Sigmoid colon (tissue), 7 donors: Measurements from ENCODE around the gene CORO6. TPM values are rescaled to one million over a fixed set of nuclear protein-coding genes. Genes with fewer than 3 reads are reported as not detected.
A peak's percentile ranks its signal among the peaks of the same experiment; 100 is the strongest.

ENCODE experiments used
- DNase-seq: peaks from one replicate; pipeline ENCODE4 v3.0.0-alpha.2; 2019
- H3K27ac ChIP-seq, 4 donors: fragments of 200-600 bp; sonication (generic); one replicate each; pipeline ENCODE4 v1.5.1; 2016 to 2019; ENCODE audit warnings: mild to moderate bottlenecking in 1 of 4
- H3K27me3 ChIP-seq, 3 donors: fragments of 200-600 bp; sonication (generic); one replicate each; pipeline ENCODE4 v1.5.1; 2019; ENCODE audit warnings: mild to moderate bottlenecking in 1 of 3
- H3K36me3 ChIP-seq, 4 donors: fragments of 200-600 bp; sonication (generic); one replicate each; pipeline ENCODE4 v1.5.1; 2016 to 2019
- H3K4me1 ChIP-seq, 4 donors: fragments of 200-600 bp; sonication (generic); one replicate each; pipeline ENCODE4 v1.5.1; 2017 to 2019
- H3K4me3 ChIP-seq, 4 donors: fragments of 200-600 bp; sonication (generic); one replicate each; pipeline ENCODE4 v1.5.1; 2017 to 2019; ENCODE audit warnings: mild to moderate bottlenecking in 2 of 4, moderate library complexity in 1 of 4
- H3K9me3 ChIP-seq, 4 donors: fragments of 200-600 bp in 3 of 4; sonication (generic) in 3 of 4; one replicate each; pipeline versions ENCODE4 v1.5.1 to v1.6.1; 2013 to 2019
- EP300 ChIP-seq, 4 donors: sonication (generic); formaldehyde crosslinking; IDR thresholded peaks; one replicate each; pipeline ENCODE4 v1.6.1; 2017; ENCODE audit warnings: antibody characterized with exemption in 4 of 4
- POLR2A ChIP-seq, 2 donors: fragments of 450-650 bp; IDR thresholded peaks; one replicate each; pipeline ENCODE4 v1.6.1; 2016; ENCODE audit warnings: antibody characterized with exemption in 2 of 2, mild to moderate bottlenecking in 2 of 2, moderate library complexity in 2 of 2
- POLR2AphosphoS5 ChIP-seq, 4 donors: sonication (generic); formaldehyde crosslinking; IDR thresholded peaks; one replicate each; pipeline ENCODE4 v1.6.1; 2017; ENCODE audit warnings: antibody characterized with exemption in 4 of 4
- WGBS, 2 donors: extraction: QIAGEN DNeasy Blood & Tissue Kit; methylation state at CpG; one replicate each; pipeline ENCODE4 v1.1.7; 2013; 5-methylcytosine and 5-hydroxymethylcytosine counted together
- intact Hi-C: fragments of 100-400 bp; cut with DNase I; formaldehyde crosslinking; loops from one replicate; pipeline ENCODE4 v1.15.1; 2023
- polyA plus RNA-seq, 3 donors: library from polyadenylated mRNA; stranded (reverse); fragments of 200-250 nt; gene quantifications; one replicate each; pipeline ENCODE4 v1.2.3, GENCODE V29; 2013
- total RNA-seq, 4 donors: library from RNA; depleted of rRNA; stranded (reverse); fragments of >200 nt; gene quantifications; one replicate each; pipeline ENCODE4 v1.1.0, GENCODE V29; 2016
- TF ChIP-seq, protein P1 (sequence below), 4 experiments: fragments of 450-650 bp in 3 of 4; fragments of 200-600 bp in 1 of 4; IDR thresholded peaks; one replicate each; pipeline ENCODE4 v1.5.1; 2016 to 2019; ENCODE audit warnings: antibody characterized with exemption in 4 of 4, mild to moderate bottlenecking in 3 of 4, moderate library complexity in 2 of 4
- donor health status: healthy with polysubstance abuse.
- donor health status: Bipolar disorder and iron deficiency.
- donor health status: healthy.

The CORO6 gene
- total and polyA plus RNA-seq, 7 donors = 0.23 to 94.4 (median 23.9) TPM

DNA sequence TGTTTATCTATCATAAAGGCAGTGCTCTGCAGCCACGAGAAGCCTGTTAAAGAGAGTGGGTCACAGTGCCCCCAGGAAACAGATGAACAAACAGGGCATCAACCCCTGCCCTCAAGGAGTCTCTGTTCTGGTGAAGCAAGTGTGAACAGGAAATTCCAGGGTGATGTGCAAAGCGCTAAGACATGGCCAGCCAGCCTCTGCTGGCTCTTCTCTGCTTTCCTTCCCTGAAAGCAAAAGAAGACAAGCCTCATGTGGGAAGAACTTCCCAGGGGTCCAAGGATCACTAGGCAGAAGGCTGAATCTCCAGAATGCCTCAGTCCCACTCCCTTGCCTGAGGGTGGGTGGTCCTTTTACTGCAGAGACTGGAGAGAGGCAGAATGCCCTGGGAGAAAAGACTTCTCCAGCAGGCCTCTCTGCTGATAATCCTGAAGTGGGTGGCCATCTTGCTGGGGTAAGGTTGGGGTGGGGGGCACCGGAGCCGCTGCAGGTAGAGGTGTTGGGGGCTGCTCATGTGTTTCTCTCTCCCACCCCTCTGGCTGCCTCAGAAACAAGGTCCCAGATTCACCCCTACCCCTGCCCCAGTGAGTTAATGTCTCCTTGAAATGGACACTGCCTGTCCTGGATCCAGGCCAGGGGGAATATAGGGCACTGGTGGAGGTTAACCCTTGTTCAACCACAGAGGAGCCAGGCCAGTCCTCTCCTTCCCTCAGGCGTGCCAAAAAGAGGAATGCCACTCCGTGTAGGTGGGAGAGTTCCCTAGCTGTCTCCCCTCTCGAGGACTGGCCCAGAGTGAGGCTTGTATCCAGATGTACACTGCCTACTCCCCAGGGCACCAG, 27.4 kb downstream of the CORO6 start:
- H3K9me3 ChIP-seq = no peaks in the 10 kb centered on the region
- H3K27me3 ChIP-seq = no peaks in the 10 kb centered on the region
- TF ChIP-seq POLR2AphosphoS5 (IDR thresholded peaks at IDR 0.05) (no peak), POLR2A (IDR thresholded peaks at IDR 0.05) (no peak), EP300 (IDR thresholded peaks at IDR 0.05) (no peak)
- TF ChIP-seq, protein P1, sequence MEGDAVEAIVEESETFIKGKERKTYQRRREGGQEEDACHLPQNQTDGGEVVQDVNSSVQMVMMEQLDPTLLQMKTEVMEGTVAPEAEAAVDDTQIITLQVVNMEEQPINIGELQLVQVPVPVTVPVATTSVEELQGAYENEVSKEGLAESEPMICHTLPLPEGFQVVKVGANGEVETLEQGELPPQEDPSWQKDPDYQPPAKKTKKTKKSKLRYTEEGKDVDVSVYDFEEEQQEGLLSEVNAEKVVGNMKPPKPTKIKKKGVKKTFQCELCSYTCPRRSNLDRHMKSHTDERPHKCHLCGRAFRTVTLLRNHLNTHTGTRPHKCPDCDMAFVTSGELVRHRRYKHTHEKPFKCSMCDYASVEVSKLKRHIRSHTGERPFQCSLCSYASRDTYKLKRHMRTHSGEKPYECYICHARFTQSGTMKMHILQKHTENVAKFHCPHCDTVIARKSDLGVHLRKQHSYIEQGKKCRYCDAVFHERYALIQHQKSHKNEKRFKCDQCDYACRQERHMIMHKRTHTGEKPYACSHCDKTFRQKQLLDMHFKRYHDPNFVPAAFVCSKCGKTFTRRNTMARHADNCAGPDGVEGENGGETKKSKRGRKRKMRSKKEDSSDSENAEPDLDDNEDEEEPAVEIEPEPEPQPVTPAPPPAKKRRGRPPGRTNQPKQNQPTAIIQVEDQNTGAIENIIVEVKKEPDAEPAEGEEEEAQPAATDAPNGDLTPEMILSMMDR (IDR thresholded peaks at IDR 0.05) = no peak
- H3K4me3 ChIP-seq = no peak overlapping the region
- H3K4me1 ChIP-seq = peaks cover 0 to 41% (median 37%) of the 10 kb centered on the region in 4 donors
- no peak overlapping the region for H3K27ac ChIP-seq
- intact Hi-C loops = no loop called here
- DNase-seq = no peak
- WGBS, 2 donors = 83 to 89% methylated on average over 7 of the region's 7 CpGs
- no peaks in the 10 kb centered on the region for H3K36me3 ChIP-seq

DNA sequence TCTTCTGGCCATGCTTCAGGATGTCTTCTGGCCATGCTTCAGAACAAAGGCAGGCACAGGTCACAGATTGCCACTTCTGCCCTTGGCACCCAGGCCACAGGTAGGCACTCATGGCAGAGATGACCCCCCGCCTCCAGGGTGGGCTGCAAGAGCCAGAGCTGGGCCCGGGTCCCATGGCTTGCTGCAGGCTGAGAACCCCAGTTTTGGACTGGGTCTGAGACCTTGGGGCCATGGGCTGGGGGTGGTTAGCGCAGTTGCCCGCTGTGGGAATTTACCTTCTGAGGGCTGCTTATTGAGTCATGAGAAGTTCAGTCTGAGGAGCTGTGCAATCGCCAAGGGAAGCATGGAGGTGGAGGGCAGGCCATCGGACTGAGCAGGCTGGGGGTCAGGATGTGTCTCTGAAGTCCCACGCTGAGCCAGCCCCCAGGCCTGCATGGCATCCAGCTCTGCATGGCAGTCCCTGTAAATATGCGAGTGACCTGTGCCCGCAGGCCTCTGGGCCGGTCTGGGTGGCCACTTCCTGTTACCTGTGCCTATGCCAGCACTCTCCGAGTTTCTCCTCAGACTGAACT, 28.1 kb downstream of the CORO6 start:
- DNase-seq = no peak
- no peak for TF ChIP-seq POLR2A (IDR thresholded peaks at IDR 0.05)
- TF ChIP-seq, protein P1 (IDR thresholded peaks at IDR 0.05) = no peak
- TF ChIP-seq POLR2AphosphoS5 (IDR thresholded peaks at IDR 0.05) = no peak
- H3K9me3 ChIP-seq = no peaks in the 10 kb centered on the region
- H3K36me3 ChIP-seq = no peaks in the 10 kb centered on the region
- peaks cover 0 to 48% (median 44%) of the 10 kb centered on the region in 4 donors for H3K4me1 ChIP-seq
- H3K27me3 ChIP-seq = no peaks in the 10 kb centered on the region
- WGBS, 2 donors = 88 to 89% methylated on average over 11 of the region's 11 CpGs
- H3K4me3 ChIP-seq = no peak overlapping the region
- intact Hi-C loops = no loop called here
- H3K27ac ChIP-seq = no peak overlapping the region

GRCh38 chr17:29593591-29594518, 28.9 kb downstream of the CORO6 start:
- H3K27me3 ChIP-seq = no peaks in the 10 kb centered on the region
- intact Hi-C loops = no loop called here
- H3K9me3 ChIP-seq = no peaks in the 10 kb centered on the region
- no peaks in the 10 kb centered on the region for H3K36me3 ChIP-seq
- WGBS, 2 donors = 4 to 5% methylated on average over 64 of the region's 64 CpGs
- peak overlapping the region; percentile 24 to 74 (median 72) for H3K4me3 ChIP-seq
- H3K27ac ChIP-seq = peak overlapping the region in 3 of 4 donors; percentile 38 to 43 (median 39)
- TF ChIP-seq, protein P1 (IDR thresholded peaks at IDR 0.05) = no peak
- TF ChIP-seq POLR2AphosphoS5 (IDR thresholded peaks at IDR 0.05) = no peak
- no peak for TF ChIP-seq POLR2A (IDR thresholded peaks at IDR 0.05)
- TF ChIP-seq EP300 (IDR thresholded peaks at IDR 0.05) = no peak
- DNase-seq = peak; percentile 68
- peaks cover 0 to 49% (median 44%) of the 10 kb centered on the region in 4 donors for H3K4me1 ChIP-seq

GRCh38 chr17:29592850-29593551, 29.7 kb downstream of the CORO6 start, which contains the start of gene ANKRD13B:
TSS of gene ANKRD13B (plus strand) at chr17:29593132. CDS start at chr17:29593622, 490 bp downstream.
- intact Hi-C loops = no loop called here
- Histone ChIP-seq H3K9me3 (no peaks in the 10 kb centered on the region), H3K4me3 (peak within 1 kb of the TSS; percentile 44 to 90 (median 73)), H3K27me3 (no peaks in the 10 kb centered on the region), H3K36me3 (no peaks in the 10 kb centered on the region), H3K27ac (peak within 1 kb of the TSS; percentile 78 to 92 (median 90)), H3K4me1 (peaks cover 0 to 58% (median 51%) of the 10 kb centered on the region in 4 donors)
- TF ChIP-seq POLR2A (IDR thresholded peaks at IDR 0.05) (no peak), EP300 (IDR thresholded peaks at IDR 0.05) (no peak)
- 1% methylated on average over 96 of the region's 96 CpGs for WGBS, 2 donors
- DNase-seq = peak; percentile 80
